Liver (tissue), 9 donors: ENCODE data around the gene NUP37. TPM values are rescaled to one million over a fixed set of nuclear protein-coding genes. Genes with fewer than 3 reads are reported as not detected.

Experiments
- DNase-seq: peaks from one replicate; pipeline ENCODE4 v3.0.0-alpha.2; 2017; ENCODE audit warnings: low spot score
- H3K27ac ChIP-seq, 2 donors: one replicate each; pipeline ENCODE4 v1.7.0; 2013; ENCODE audit warnings: inconsistent platforms in 2 of 2, low read length in 2 of 2, control low read depth in 1 of 2, low read depth in 1 of 2, mild to moderate bottlenecking in 1 of 2
- H3K27me3 ChIP-seq, 4 donors: one replicate each; pipeline versions ENCODE4 v1.6.1 to v1.7.0; 2013; ENCODE audit warnings: low read length in 3 of 4, inconsistent platforms in 1 of 4, mild to moderate bottlenecking in 1 of 4, moderate library complexity in 1 of 4; ENCODE audit not compliant: control insufficient read depth in 4 of 4, insufficient read depth in 4 of 4
- H3K36me3 ChIP-seq, 4 donors: one replicate each; pipeline versions ENCODE4 v1.6.1 to v1.7.0; 2013; ENCODE audit warnings: low read length in 3 of 4, mild to moderate bottlenecking in 3 of 4, low read depth in 1 of 4, moderate library complexity in 1 of 4; ENCODE audit not compliant: control insufficient read depth in 4 of 4, insufficient read depth in 3 of 4
- H3K4me1 ChIP-seq, 4 donors: one replicate each; pipeline versions ENCODE4 v1.6.1 to v1.7.0; 2013; ENCODE audit warnings: low read length in 3 of 4, mild to moderate bottlenecking in 3 of 4, moderate library complexity in 1 of 4; ENCODE audit not compliant: control insufficient read depth in 4 of 4, insufficient read depth in 4 of 4
- H3K4me3 ChIP-seq, 3 donors: one replicate each; pipeline versions ENCODE4 v1.6.1 to v1.7.0; 2013; ENCODE audit warnings: low read length in 3 of 3, control low read depth in 1 of 3, low read depth in 1 of 3, mild to moderate bottlenecking in 1 of 3
- H3K9ac ChIP-seq, 2 donors: one replicate each; pipeline ENCODE4 v1.7.0; 2013; ENCODE audit warnings: low read length in 2 of 2, mild to moderate bottlenecking in 2 of 2, moderate library complexity in 2 of 2, control low read depth in 1 of 2, low read depth in 1 of 2
- H3K9me3 ChIP-seq, 4 donors: one replicate each; pipeline versions ENCODE4 v1.6.1 to v1.7.0; 2013; ENCODE audit warnings: low read length in 3 of 4; ENCODE audit not compliant: control insufficient read depth in 4 of 4
- CTCF ChIP-seq: fragments of 150-350 bp; IDR thresholded peaks from 2 replicates; pipeline ENCODE4 v1.5.1; 2017; ENCODE audit warnings: improper control_type of control experiment, low read depth, low read length; ENCODE audit not compliant: missing input control
- EGR1 ChIP-seq, 2 donors: IDR thresholded peaks; 2 replicates each; pipeline ENCODE4 v1.6.1; 2016 to 2018; ENCODE audit warnings: antibody characterized with exemption in 2 of 2, low read depth in 2 of 2
- FOXA2 ChIP-seq: IDR thresholded peaks from 2 replicates; pipeline ENCODE4 v1.6.1; 2016; ENCODE audit warnings: antibody characterized with exemption
- HNF4G ChIP-seq: IDR thresholded peaks from 2 replicates; pipeline ENCODE4 v1.6.1; 2016; ENCODE audit warnings: antibody characterized with exemption
- MAX ChIP-seq: IDR thresholded peaks from 2 replicates; pipeline ENCODE4 v1.6.1; 2016; ENCODE audit warnings: antibody characterized with exemption
- NR2F2 ChIP-seq: IDR thresholded peaks from 2 replicates; pipeline ENCODE4 v1.6.1; 2016; ENCODE audit warnings: antibody characterized with exemption
- REST ChIP-seq: IDR thresholded peaks from 2 replicates; pipeline ENCODE4 v1.6.1; 2016; ENCODE audit warnings: antibody characterized with exemption, mild to moderate bottlenecking
- RXRA ChIP-seq, 2 donors: IDR thresholded peaks; 2 replicates each; pipeline ENCODE4 v1.6.1; 2017 to 2018; ENCODE audit warnings: antibody characterized with exemption in 2 of 2, mild to moderate bottlenecking in 1 of 2
- SP1 ChIP-seq: IDR thresholded peaks from 2 replicates; pipeline ENCODE4 v1.6.1; 2018; ENCODE audit warnings: antibody characterized with exemption, mild to moderate bottlenecking
- TAF1 ChIP-seq: conservative IDR thresholded peaks from 2 replicates; pipeline ENCODE4 v1.6.1; 2016; ENCODE audit warnings: antibody characterized with exemption, mild to moderate bottlenecking
- YY1 ChIP-seq: IDR thresholded peaks from 2 replicates; pipeline ENCODE4 v1.6.1; 2016; ENCODE audit warnings: antibody characterized with exemption, mild to moderate bottlenecking
- ZBTB33 ChIP-seq: IDR thresholded peaks from 2 replicates; pipeline ENCODE4 v1.6.1; 2016; ENCODE audit warnings: antibody characterized with exemption
- WGBS: extraction: QIAGEN DNeasy Blood & Tissue Kit; methylation state at CpG from one replicate; pipeline ENCODE4 v1.1.7; 2013; 5-methylcytosine and 5-hydroxymethylcytosine counted together
- polyA plus RNA-seq, 2 donors: library from polyadenylated mRNA; stranded (reverse) in 1 of 2; unstranded in 1 of 2; fragments of 200-250 nt in 1 of 2; fragments of >200 nt in 1 of 2; fragmentation: Nextera tagmentation in 1 of 2; extraction: Ambion mirVana in 1 of 2; gene quantifications; one replicate each; pipeline versions ENCODE4 v1.2.1 to v1.2.3, GENCODE V29; 2013 to 2015
- total RNA-seq, 2 donors: library from RNA; depleted of rRNA; stranded (reverse); fragments of >200 nt; gene quantifications; one replicate each; pipeline ENCODE4 v1.2.3, GENCODE V29; 2014
- donor health status: healthy.
- donor health status: healthy.
- donor health status: healthy.
- donor health status: healthy.
- donor health status: healthy.

NUP37 gene
- total and polyA plus RNA-seq, 4 donors, result 7.3 to 24.5 (median 8.5) TPM

- TF ChIP-seq SP1, result no peak
- no peak for TF ChIP-seq RXRA (IDR thresholded peaks at IDR 0.05)
- no peak for TF ChIP-seq ZBTB33
- no peak for TF ChIP-seq MAX
- no peak for TF ChIP-seq FOXA2
- no peak for TF ChIP-seq CTCF
- Histone ChIP-seq H3K27ac (no peak overlapping the region), H3K36me3 (peaks cover 11 to 24% (median 15%) of the 10 kb centered on the region in 4 donors), H3K9ac (no peak overlapping the region), H3K4me3 (no peak overlapping the region), H3K27me3 (no peaks in the 10 kb centered on the region), H3K4me1 (no peaks in the 10 kb centered on the region), H3K9me3 (no peaks in the 10 kb centered on the region)
- 97% methylated on average over 4 of the region's 4 CpGs for WGBS
- DNase-seq, result no peak
These were observed 67.5 kb downstream of the NUP37 start for GRCh38 chr12:102052192-102053061.

GRCh38 chr12:102051431-102051965, 68.4 kb downstream of the NUP37 start:
- WGBS, result 93% methylated on average over 1 of the region's 1 CpG

More at GRCh38 chr12:102051431-102051965, 68.4 kb downstream of the NUP37 start:
- Histone ChIP-seq H3K9ac (no peak overlapping the region), H3K27ac (no peak overlapping the region), H3K27me3 (no peaks in the 10 kb centered on the region), H3K4me1 (no peaks in the 10 kb centered on the region), H3K36me3 (peaks cover 9 to 24% (median 15%) of the 10 kb centered on the region in 4 donors), H3K4me3 (no peak overlapping the region), H3K9me3 (no peaks in the 10 kb centered on the region)
- TF ChIP-seq REST (no peak), NR2F2 (no peak), FOXA2 (no peak), HNF4G (no peak), MAX (no peak), TAF1 (no peak), EGR1 (IDR thresholded peaks at IDR 0.05; ENCODE audit: low read depth in 2 of 2) (no peak), YY1 (no peak), ZBTB33 (no peak), RXRA (IDR thresholded peaks at IDR 0.05) (no peak), SP1 (no peak)
- no peak for DNase-seq
